NCI-H2081 treated with DMSO at 0.1 percent for 48 hours (cell line): ENCODE results near the gene C2CD5.

Source experiments
- DNase-seq: peaks from one replicate; lab custom pipeline; 2025; lab: John Stamatoyannopoulos, UW

The C2CD5 gene

GRCh38 chr12:22414742-22415141 is 129.6 kb downstream of the C2CD5 start:
- no peak for DNase-seq

- DNase-seq: no peak
Measured at GRCh38 chr12:22413592-22413991, 130.8 kb downstream of the C2CD5 start.

- DNase-seq: no peak
Measured at GRCh38 chr12:22412581-22412980, 131.8 kb downstream of the C2CD5 start.

- no peak for DNase-seq
Measured at GRCh38 chr12:22410486-22410885, 133.9 kb downstream of the C2CD5 start.

- no peak for DNase-seq
Measured at GRCh38 chr12:22409377-22410164, 134.8 kb downstream of the C2CD5 start.

- no peak for DNase-seq
Measured at GRCh38 chr12:22408610-22409376, 135.5 kb downstream of the C2CD5 start.

- DNase-seq: no peak
Measured at GRCh38 chr12:22407397-22407796, 136.9 kb downstream of the C2CD5 start.

- DNase-seq: no peak
Measured at GRCh38 chr12:22406627-22407026, 137.7 kb downstream of the C2CD5 start.

GRCh38 chr12:22399464-22400180 is 144.7 kb downstream of the C2CD5 start:
- DNase-seq: no peak
